ENCODE results near the gene RNF220. TPM values are rescaled to one million over a fixed set of nuclear protein-coding genes. Genes with fewer than 3 reads are reported as not detected.
A peak's percentile ranks its signal among the peaks of the same experiment; 100 is the strongest.

Gene RNF220
- total and polyA plus RNA-seq, 2 of the 4 experiments (the other 2 are of a cell fraction): 71.8 to 77.1 TPM

- TF ChIP-seq CTCF (conservative IDR thresholded peaks at IDR 0.05; ENCODE audit: low read depth, low read length) (no peak), FOS (IDR thresholded peaks at IDR 0.05; ENCODE audit: low read depth, low read length) (peak; percentile 69; the same call in 1 of the 2 replicates)
Observed at GRCh38 chr1:44674113-44675000, 269.3 kb downstream of the RNF220 start, which contains the start of the genes ARMH1 and TMEM53 (continued).
